Peyer's patch (tissue), 4 donors: ENCODE measurements around the gene DDX28. TPM values are rescaled to one million over a fixed set of nuclear protein-coding genes. Genes with fewer than 3 reads are reported as not detected.

Experiments used
- DNase-seq, 3 donors: peaks; one replicate each; pipeline ENCODE4 v3.0.0-alpha.2; 2017 to 2019
- H3K27ac ChIP-seq, 4 donors: fragments of 200-600 bp; sonication (generic); one replicate each; pipeline ENCODE4 v1.5.1; 2016 to 2019
- H3K27me3 ChIP-seq, 2 donors: fragments of 200-600 bp; sonication (generic); one replicate each; pipeline ENCODE4 v1.5.1; 2019
- H3K36me3 ChIP-seq, 3 donors: fragments of 200-600 bp; sonication (generic); one replicate each; pipeline ENCODE4 v1.5.1; 2016 to 2019
- H3K4me1 ChIP-seq, 4 donors: fragments of 200-600 bp; sonication (generic); one replicate each; pipeline ENCODE4 v1.5.1; 2016 to 2019
- H3K4me3 ChIP-seq, 4 donors: fragments of 200-600 bp; sonication (generic); 1 replicate in 3 of 4; 2 replicates in 1 of 4; pipeline ENCODE4 v1.5.1; 2016 to 2019; ENCODE audit warnings: mild to moderate bottlenecking in 1 of 4
- H3K9me3 ChIP-seq, 4 donors: fragments of 200-600 bp; sonication (generic); one replicate each; pipeline ENCODE4 v1.5.1; 2016 to 2019; ENCODE audit warnings: mild to moderate bottlenecking in 1 of 4
- POLR2A ChIP-seq, 2 donors: fragments of 450-650 bp; IDR thresholded peaks; one replicate each; pipeline ENCODE4 v1.5.1; 2017; ENCODE audit warnings: antibody characterized with exemption in 2 of 2, mild to moderate bottlenecking in 2 of 2, moderate library complexity in 2 of 2
- small RNA-seq, 2 donors: library from RNA; depleted of rRNA; stranded (forward); fragments of <200 nt; gene quantifications; one replicate each; pipeline ENCODE3, GENCODE V24; 2016
- total RNA-seq, 4 donors: library from RNA; depleted of rRNA; stranded (reverse); fragments of >200 nt; gene quantifications; one replicate each; pipeline ENCODE4 v1.1.0, GENCODE V29; 2016
- TF ChIP-seq, protein P1 (sequence below), 6 experiments: fragments of 450-650 bp in 4 of 6; fragments of 200-600 bp in 2 of 6; sonication (generic) in 1 of 6; IDR thresholded peaks; one replicate each; pipeline ENCODE4 v1.5.1; 2017 to 2019; ENCODE audit warnings: antibody characterized with exemption in 6 of 6, mild to moderate bottlenecking in 3 of 6, moderate library complexity in 1 of 6

Gene DDX28
- total RNA-seq, 4 donors from 2014 or later = 3.4 to 6.7 (median 4.1) TPM

DNA sequence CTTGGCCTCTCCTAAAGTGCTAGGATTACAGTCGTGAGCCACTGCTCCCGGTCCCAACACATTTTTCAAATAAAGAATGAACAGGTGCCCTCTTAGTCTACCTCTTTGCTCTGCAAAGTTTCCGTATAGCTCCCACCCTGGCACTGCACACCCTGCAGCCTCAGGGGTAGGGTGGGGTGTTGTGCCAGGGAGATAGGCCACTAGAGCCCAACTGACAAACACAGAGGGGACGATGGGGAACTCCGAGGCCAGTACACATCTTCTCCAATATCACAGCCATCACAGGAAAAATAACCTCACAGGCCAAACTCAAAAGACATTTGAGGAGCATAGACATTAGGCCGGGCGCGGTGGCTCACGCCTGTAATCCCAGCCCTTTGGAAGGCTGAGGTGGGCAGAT is 51.9 kb downstream of the DDX28 start:
- no peaks in the 10 kb centered on the region for H3K27me3 ChIP-seq
- H3K4me1 ChIP-seq = peaks cover 0 to 14% (median 7%) of the 10 kb centered on the region in 4 donors
- no peak overlapping the region for H3K4me3 ChIP-seq
- H3K9me3 ChIP-seq = no peaks in the 10 kb centered on the region
- H3K27ac ChIP-seq = no peak overlapping the region
- TF ChIP-seq, protein P1, sequence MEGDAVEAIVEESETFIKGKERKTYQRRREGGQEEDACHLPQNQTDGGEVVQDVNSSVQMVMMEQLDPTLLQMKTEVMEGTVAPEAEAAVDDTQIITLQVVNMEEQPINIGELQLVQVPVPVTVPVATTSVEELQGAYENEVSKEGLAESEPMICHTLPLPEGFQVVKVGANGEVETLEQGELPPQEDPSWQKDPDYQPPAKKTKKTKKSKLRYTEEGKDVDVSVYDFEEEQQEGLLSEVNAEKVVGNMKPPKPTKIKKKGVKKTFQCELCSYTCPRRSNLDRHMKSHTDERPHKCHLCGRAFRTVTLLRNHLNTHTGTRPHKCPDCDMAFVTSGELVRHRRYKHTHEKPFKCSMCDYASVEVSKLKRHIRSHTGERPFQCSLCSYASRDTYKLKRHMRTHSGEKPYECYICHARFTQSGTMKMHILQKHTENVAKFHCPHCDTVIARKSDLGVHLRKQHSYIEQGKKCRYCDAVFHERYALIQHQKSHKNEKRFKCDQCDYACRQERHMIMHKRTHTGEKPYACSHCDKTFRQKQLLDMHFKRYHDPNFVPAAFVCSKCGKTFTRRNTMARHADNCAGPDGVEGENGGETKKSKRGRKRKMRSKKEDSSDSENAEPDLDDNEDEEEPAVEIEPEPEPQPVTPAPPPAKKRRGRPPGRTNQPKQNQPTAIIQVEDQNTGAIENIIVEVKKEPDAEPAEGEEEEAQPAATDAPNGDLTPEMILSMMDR (IDR thresholded peaks at IDR 0.05) = no peak
- no peak for TF ChIP-seq POLR2A (IDR thresholded peaks at IDR 0.05)
- no peak for DNase-seq
- no peaks in the 10 kb centered on the region for H3K36me3 ChIP-seq

Small RNAs within 50 kb of the gene (small RNA-seq; reads per million reads assigned to genes)
- gene RNU6-359P = 0 reads per million in 2 donors

Other genes starting within 250 kb of the DDX28 start
- gene RANBP10, start 216.7 kb downstream of the DDX28 start, total RNA-seq = 10 to 100 TPM; 15.2 to 29.9 (median 24.0) TPM
- gene TSNAXIP1, start 216.3 kb downstream of the DDX28 start, total RNA-seq = 1 to 10 TPM in 1 of 4 donors, under 1 TPM in 2, not detected in 1; 0.35 to 7.4 (median 0.94) TPM
- gene THAP11, start 180.9 kb downstream of the DDX28 start, total RNA-seq = 10 to 100 TPM; 23.9 to 38.2 (median 31.7) TPM
- 10 to 100 TPM; 55.5 to 82.5 (median 69.1) TPM for gene NUTF2, start 176.3 kb downstream of the DDX28 start, total RNA-seq
- 100 to 1,000 TPM in 2 of 4 donors, 10 to 100 TPM in 2; 64.8 to 138 (median 94.6) TPM for gene CENPT, start 175.5 kb downstream of the DDX28 start, total RNA-seq
- gene EDC4, start 150.2 kb downstream of the DDX28 start, total RNA-seq = 100 to 1,000 TPM in 2 of 4 donors, 10 to 100 TPM in 2; 94.2 to 154 (median 114) TPM
- gene NRN1L, start 138.3 kb downstream of the DDX28 start, total RNA-seq = 10 to 100 TPM in 1 of 4 donors, not detected in 3; 10.0 TPM
- gene PSKH1, start 130.0 kb downstream of the DDX28 start, total RNA-seq = 10 to 100 TPM; 26.4 to 60.2 (median 35.5) TPM
- gene CTRL, start 91.4 kb downstream of the DDX28 start, total RNA-seq = 1 to 10 TPM; 2.4 to 5.3 (median 3.8) TPM
- gene PSMB10, start 86.4 kb downstream of the DDX28 start, total RNA-seq = 100 to 1,000 TPM in 1 of 4 donors, 10 to 100 TPM in 3; 62.0 to 106 (median 79.9) TPM
- 10 to 100 TPM in 1 of 4 donors, 1 to 10 TPM in 3; 3.6 to 19.0 (median 4.6) TPM for gene LCAT, start 79.1 kb downstream of the DDX28 start, total RNA-seq
- 10 to 100 TPM; 10.7 to 83.3 (median 33.6) TPM for gene SLC12A4, start 54.6 kb downstream of the DDX28 start, total RNA-seq
- not detected for gene DPEP3, start 42.7 kb downstream of the DDX28 start, total RNA-seq
- gene DPEP2, start 23.7 kb downstream of the DDX28 start, total RNA-seq = 10 to 100 TPM in 2 of 4 donors, 1 to 10 TPM in 2; 1.1 to 12.4 (median 6.6) TPM
- gene DPEP2NB, start 7.3 kb downstream of the DDX28 start, total RNA-seq = not detected
- 10 to 100 TPM; 15.3 to 38.8 (median 21.2) TPM for gene DUS2, start 52 bp upstream of the DDX28 start, total RNA-seq
- gene NFATC3, start 62.1 kb upstream of the DDX28 start, total RNA-seq = 10 to 100 TPM; 40.5 to 72.0 (median 61.0) TPM
- gene ESRP2, start 212.9 kb upstream of the DDX28 start, total RNA-seq = 10 to 100 TPM; 15.7 to 67.4 (median 40.9) TPM
- 10 to 100 TPM in 3 of 4 donors, 1 to 10 TPM in 1; 8.3 to 27.5 (median 17.6) TPM for gene PLA2G15, start 222.1 kb upstream of the DDX28 start, total RNA-seq
- 10 to 100 TPM; 19.9 to 83.3 (median 46.4) TPM for gene SLC7A6, start 241.3 kb upstream of the DDX28 start, total RNA-seq